Right renal cortex interstitium (tissue), 3 donors: ENCODE results near the gene KIF19. TPM values are rescaled to one million over a fixed set of nuclear protein-coding genes. Genes with fewer than 3 reads are reported as not detected.
"Not testable (repeated sequence)": the region's sequence is repeated elsewhere in the genome, so short reads cannot be mapped to it uniquely, and the experiment has no call there.

ENCODE experiments used
- DNase-seq, 3 donors: peaks; one replicate each; pipeline ENCODE4 v3.0.0-alpha.2; 2013; ENCODE audit warnings: low read depth in 3 of 3, low spot score in 2 of 3
- polyA plus RNA-seq, 3 donors: library from polyadenylated mRNA; unstranded; fragments of 120-200 nt; gene quantifications; one replicate each; pipeline ENCODE4 v1.2.1, GENCODE V29; 2013; ENCODE audit not compliant: insufficient read length in 3 of 3

KIF19 gene
- under 1 TPM; 0.37 to 0.54 (median 0.44) TPM for polyA plus RNA-seq

- peak in 1 of 3 donors; percentile 19 for DNase-seq
Observed at GRCh38 chr17:74325743-74326379, at the start of gene KIF19. TSS of gene KIF19 (plus strand) at chr17:74326226. CDS start at chr17:74326350, 124 bp downstream.

GRCh38 chr17:74276541-74277009 is 49.5 kb upstream of the KIF19 start:
- DNase-seq: no peak

GRCh38 chr17:74277935-74278334 is 48.1 kb upstream of the KIF19 start:
- DNase-seq: no peak

- not testable (repeated sequence) for DNase-seq
Observed at GRCh38 chr17:74279617-74280016, 46.4 kb upstream of the KIF19 start.

GRCh38 chr17:74280093-74280513 is 45.9 kb upstream of the KIF19 start:
- DNase-seq: no peak

GRCh38 chr17:74281799-74282198 is 44.2 kb upstream of the KIF19 start:
- no peak for DNase-seq

- DNase-seq: not testable (repeated sequence)
Observed at GRCh38 chr17:74282274-74282586, 43.8 kb upstream of the KIF19 start.

- DNase-seq: no peak
Observed at GRCh38 chr17:74282587-74283370, 43.2 kb upstream of the KIF19 start.

- DNase-seq: no peak
Observed at GRCh38 chr17:74283371-74283673, 42.7 kb upstream of the KIF19 start.

- no peak for DNase-seq
Observed at GRCh38 chr17:74287031-74287602, 38.9 kb upstream of the KIF19 start.

GRCh38 chr17:74288785-74289184 is 37.2 kb upstream of the KIF19 start:
- DNase-seq: no peak

GRCh38 chr17:74289688-74290087 is 36.3 kb upstream of the KIF19 start:
- DNase-seq: no peak

- DNase-seq: no peak
Observed at GRCh38 chr17:74290340-74290739, 35.7 kb upstream of the KIF19 start.

- no peak for DNase-seq
Observed at GRCh38 chr17:74292495-74292894, 33.5 kb upstream of the KIF19 start.

- DNase-seq: no peak
Observed at GRCh38 chr17:74295625-74296547, 30.1 kb upstream of the KIF19 start.

- no peak for DNase-seq
Observed at GRCh38 chr17:74296548-74296936, 29.5 kb upstream of the KIF19 start.

GRCh38 chr17:74297941-74298340 is 28.1 kb upstream of the KIF19 start:
- no peak for DNase-seq

GRCh38 chr17:74298778-74299177 is 27.2 kb upstream of the KIF19 start:
- no peak for DNase-seq

GRCh38 chr17:74299226-74300009 is 26.6 kb upstream of the KIF19 start:
- DNase-seq: no peak

- no peak for DNase-seq
Observed at GRCh38 chr17:74303305-74303704, 22.7 kb upstream of the KIF19 start.
